ENCODE measurements around the gene SNRNP35.

The SNRNP35 gene

GRCh38 chr12:123494124-123494851 lies 36.3 kb downstream of the SNRNP35 start:
- no peak for TF ChIP-seq CTCF (IDR thresholded peaks at IDR 0.05; ENCODE audit: low read length, missing control alignments)
- DNase-seq (ENCODE audit: low read depth): no peak
- no peak overlapping the region for H3K4me3 ChIP-seq (replicated peaks; ENCODE audit: low read depth, low read length)

GRCh38 chr12:123497065-123497464 lies 39.1 kb downstream of the SNRNP35 start:
- no peak overlapping the region for H3K4me3 ChIP-seq (replicated peaks; ENCODE audit: low read depth, low read length)
- TF ChIP-seq CTCF (IDR thresholded peaks at IDR 0.05; ENCODE audit: low read length, missing control alignments): no peak
- no peak for DNase-seq (ENCODE audit: low read depth)

- H3K4me3 ChIP-seq (replicated peaks; ENCODE audit: low read depth, low read length): no peak overlapping the region
- no peak for DNase-seq (ENCODE audit: low read depth)
- no peak for TF ChIP-seq CTCF (IDR thresholded peaks at IDR 0.05; ENCODE audit: low read length, missing control alignments)
Observed at GRCh38 chr12:123498126-123498825, 40.3 kb downstream of the SNRNP35 start.

GRCh38 chr12:123499332-123499731 lies 41.4 kb downstream of the SNRNP35 start:
- H3K4me3 ChIP-seq (replicated peaks; ENCODE audit: low read depth, low read length): no peak overlapping the region
- TF ChIP-seq CTCF (IDR thresholded peaks at IDR 0.05; ENCODE audit: low read length, missing control alignments): no peak
- DNase-seq (ENCODE audit: low read depth): no peak

GRCh38 chr12:123502163-123502704 lies 44.3 kb downstream of the SNRNP35 start:
- TF ChIP-seq CTCF (IDR thresholded peaks at IDR 0.05; ENCODE audit: low read length, missing control alignments): no peak
- no peak for DNase-seq (ENCODE audit: low read depth)
- H3K4me3 ChIP-seq (replicated peaks; ENCODE audit: low read depth, low read length): no peak overlapping the region

GRCh38 chr12:123506059-123506842 lies 48.3 kb downstream of the SNRNP35 start:
- no peak for TF ChIP-seq CTCF (IDR thresholded peaks at IDR 0.05; ENCODE audit: low read length, missing control alignments)
- no peak overlapping the region for H3K4me3 ChIP-seq (replicated peaks; ENCODE audit: low read depth, low read length)
- DNase-seq (ENCODE audit: low read depth): no peak

Data from fibroblast of pulmonary artery (primary cell).